Measurements from ENCODE around the gene DOCK7.

The DOCK7 gene

DNA sequence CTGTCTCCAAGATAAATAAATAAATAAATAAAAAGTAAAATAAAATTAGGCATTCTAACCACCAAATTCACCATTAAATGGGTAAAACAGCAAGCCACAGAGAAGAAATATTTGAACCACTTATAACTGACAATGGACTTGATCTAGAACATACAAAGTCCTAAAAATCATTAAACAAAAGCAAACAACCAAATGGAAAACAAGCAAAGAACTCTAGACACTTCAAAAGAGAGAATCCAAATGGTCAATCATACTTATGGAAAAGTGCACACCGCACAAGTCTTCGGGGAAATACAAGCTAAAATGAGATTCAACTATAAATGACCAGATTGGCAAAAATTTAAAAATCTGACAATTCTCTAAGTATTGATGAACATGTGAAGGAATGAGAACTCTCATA, 164.3 kb downstream of the DOCK7 start:
- DNase-seq: no peak

- no peak for DNase-seq
Measured at GRCh38 chr1:62516600-62516999, 171.6 kb downstream of the DOCK7 start.

DNA sequence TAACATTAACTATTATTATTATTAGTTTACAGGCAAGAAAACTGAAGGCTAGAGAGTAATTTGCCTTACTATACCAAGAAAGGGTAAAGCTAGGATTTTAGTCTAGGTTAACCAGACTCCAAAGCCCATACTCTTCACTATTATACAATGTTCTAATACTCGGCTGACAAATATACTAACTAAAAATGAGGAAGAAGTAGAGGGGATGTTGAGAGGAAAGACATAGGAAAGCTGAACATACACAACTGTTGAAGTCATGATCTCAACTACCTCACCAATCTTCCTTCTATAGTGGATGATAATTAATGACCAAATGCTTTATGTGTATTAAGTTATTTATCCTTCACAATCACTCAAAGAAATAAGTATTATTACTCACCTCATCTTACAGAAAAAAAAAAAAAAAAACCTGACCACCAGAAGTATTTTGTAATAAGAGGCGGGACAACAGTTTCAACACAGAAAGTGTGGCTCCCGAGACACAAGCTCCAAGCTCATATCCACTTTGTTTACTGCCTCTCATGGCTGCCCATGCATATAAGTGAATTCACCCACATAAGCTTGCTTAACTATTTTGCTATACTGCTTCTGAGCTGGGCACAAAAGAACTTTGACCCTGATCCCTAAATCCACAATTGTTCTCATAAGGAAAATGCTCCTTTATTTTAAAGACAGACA, 173.3 kb downstream of the DOCK7 start:
- no peak for DNase-seq

DNA sequence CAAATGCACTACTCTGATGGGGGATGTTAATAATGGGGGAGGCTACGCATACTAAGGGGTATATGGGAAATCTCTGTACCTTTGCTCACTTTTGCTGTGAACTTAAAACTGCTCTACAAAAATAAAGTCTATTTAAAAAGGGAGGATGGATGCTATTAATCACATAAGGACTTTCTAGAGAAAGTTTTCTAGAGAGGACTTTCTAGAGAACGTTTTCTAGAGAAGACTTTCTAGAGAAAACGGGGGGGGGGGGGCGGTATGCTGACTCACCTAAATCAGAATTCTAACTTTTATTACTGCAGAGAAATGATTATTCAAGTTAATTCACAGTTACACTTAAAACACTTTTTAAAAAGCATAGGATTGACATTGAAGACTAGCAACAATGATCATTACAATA, 175.2 kb downstream of the DOCK7 start:
- no peak for DNase-seq

- no peak for DNase-seq
Measured at GRCh38 chr1:62509028-62509427, 179.2 kb downstream of the DOCK7 start.

- DNase-seq: no peak
Measured at GRCh38 chr1:62508187-62508758, 179.9 kb downstream of the DOCK7 start.

- DNase-seq: no peak
Measured at GRCh38 chr1:62500210-62500609, 188.0 kb downstream of the DOCK7 start.

- no peak for DNase-seq
Measured at GRCh38 chr1:62494137-62494536, 194.0 kb downstream of the DOCK7 start.

GRCh38 chr1:62493656-62494055, 194.5 kb downstream of the DOCK7 start:
- no peak for DNase-seq

DNA sequence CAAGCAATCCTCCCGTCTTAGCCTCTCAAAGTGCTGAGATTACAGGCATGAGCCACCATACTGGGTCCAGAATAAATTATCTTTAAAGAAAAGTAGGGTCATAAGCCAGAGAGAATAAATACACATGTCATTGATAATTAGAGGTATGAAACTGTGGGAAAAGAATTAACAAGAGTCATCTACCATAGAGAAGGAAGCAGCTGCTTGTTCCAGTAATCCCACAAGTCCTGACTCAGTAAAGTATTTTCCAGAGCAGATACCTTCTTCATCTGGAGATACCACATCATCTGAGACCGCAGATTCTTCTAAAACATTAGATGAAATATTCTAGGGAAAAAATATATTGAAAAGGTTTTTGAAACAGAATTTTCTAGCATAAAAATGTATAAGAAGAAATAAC, 195.7 kb downstream of the DOCK7 start:
- DNase-seq: no peak

DNA sequence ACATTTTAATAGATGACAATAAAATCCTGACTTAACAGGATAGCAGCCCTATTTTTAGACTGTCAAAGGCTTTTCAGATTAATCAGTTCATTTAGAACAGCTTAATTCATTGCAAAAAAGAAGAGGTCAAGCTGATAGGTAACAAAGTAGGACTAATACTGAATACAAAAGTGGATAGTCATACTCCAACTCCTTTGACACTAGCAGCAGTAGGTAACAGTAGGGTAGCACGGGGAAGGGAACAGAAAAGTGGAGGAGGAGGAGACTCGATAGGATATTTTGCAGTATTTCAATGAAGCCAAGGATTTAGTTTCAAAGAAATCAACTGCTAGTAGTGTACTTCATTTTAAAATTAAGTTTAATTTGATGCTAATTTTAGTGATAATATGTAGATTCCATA, 200.2 kb downstream of the DOCK7 start:
- DNase-seq: no peak

- DNase-seq: no peak
Measured at GRCh38 chr1:62484824-62485468, 203.2 kb downstream of the DOCK7 start.

GRCh38 chr1:62481681-62482080, 206.5 kb downstream of the DOCK7 start:
- no peak for DNase-seq

DNA sequence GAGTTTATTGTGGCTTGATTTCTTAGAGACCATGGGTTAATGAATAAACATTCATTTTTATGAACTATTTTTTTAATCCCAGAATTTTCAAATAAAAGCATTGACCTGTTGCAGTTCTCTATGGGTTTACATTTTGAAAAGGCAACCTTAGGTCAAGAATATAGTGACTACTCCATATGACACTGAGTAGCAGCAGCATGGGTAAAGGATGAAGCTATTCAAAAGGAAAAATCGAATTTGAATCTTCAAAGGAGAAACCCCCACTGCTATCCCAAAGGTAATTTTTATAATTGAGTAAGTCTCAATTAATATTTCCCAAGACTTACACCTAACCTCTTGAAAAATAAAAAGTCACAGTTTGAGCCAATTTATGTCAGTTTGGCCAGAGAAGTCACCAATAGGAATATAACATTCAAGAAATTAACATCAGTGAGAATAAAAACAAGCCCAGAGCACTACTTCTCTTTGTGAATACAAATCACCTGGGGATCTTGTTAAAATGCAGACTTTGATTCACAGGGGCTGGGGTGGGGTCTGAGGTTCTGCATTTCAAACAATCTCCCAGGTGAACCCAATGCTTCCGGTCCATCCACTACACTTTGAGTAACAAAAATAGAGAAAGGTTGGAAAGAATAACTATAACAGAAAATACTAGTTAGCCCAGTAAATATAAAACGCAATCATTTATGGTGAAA, 211.5 kb downstream of the DOCK7 start:
- no peak for DNase-seq

DNA sequence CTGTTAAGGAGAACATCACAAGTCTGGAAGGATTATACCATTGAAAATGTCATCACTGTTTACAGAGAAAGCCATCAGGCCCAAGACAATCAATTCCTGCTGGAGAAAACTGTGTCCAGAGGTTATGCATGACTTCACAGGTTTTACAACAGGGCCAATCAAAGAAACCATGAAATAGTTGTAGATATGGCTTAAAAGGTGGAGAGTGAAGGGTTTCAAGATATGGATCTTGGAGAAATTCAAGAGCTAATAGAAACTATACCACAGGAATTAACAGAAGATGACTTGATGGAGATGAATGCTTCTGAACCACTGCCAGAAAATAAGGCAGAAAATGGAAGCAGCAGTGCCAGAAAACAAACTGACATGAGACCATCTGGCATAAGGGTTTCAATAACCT, 221.1 kb downstream of the DOCK7 start:
- no peak for DNase-seq

DNA sequence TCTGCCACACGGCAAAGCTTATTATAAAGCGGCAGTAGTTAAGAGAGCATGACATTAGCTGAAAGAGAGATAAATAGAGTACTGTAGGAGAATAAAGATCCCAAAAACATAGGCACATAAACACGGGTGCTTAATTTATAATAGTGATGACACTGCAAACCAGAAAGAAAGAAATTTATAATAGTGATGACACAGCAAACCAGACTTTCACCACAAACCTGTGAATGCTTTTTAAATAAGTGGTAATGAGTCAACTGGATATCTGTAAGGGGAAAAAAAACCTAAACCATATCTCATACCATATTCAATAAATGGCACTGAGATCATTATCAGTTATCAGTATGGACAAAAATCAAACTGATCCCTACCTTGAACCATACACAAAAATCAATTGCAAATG, 225.8 kb downstream of the DOCK7 start:
- DNase-seq: no peak

GRCh38 chr1:62457955-62458354, 230.2 kb downstream of the DOCK7 start:
- no peak for DNase-seq

- no peak for DNase-seq
Measured at GRCh38 chr1:62452951-62453350, 235.2 kb downstream of the DOCK7 start.

- DNase-seq: no peak
Measured at GRCh38 chr1:62450301-62450700, 237.9 kb downstream of the DOCK7 start.

DNA sequence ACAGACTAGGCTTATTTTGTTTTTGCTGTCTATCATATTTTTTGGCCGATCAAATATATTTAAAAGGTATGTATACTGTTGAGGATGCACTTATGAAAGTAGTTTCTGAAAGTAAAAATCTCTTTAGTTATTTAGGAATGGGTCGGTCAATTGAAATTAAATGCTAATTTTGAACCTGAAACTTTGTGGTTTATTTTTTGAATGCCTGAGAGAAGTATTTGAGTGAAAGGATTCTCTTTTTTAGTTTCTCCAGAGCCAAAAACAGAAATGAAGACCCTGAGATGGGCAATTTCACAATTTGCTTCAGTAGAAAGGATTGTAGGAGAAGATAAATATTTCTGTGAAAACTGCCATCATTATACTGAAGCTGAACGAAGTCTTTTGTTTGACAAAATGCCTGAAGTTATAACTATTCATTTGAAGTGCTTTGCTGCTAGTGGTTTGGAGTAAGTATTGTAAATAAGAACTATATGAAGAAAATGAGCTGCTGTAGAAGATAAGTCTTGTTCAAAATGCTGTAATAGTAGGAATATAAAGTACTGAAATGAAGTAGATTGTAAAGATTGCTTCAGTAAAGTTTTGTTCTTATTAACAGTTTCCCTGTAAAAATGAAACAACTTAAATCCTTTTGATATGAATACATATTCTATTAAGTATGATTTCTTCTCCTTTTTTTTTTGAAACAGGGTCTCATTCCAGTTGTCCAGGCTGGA, 239.8 kb downstream of the DOCK7 start:
- DNase-seq: no peak

DNA sequence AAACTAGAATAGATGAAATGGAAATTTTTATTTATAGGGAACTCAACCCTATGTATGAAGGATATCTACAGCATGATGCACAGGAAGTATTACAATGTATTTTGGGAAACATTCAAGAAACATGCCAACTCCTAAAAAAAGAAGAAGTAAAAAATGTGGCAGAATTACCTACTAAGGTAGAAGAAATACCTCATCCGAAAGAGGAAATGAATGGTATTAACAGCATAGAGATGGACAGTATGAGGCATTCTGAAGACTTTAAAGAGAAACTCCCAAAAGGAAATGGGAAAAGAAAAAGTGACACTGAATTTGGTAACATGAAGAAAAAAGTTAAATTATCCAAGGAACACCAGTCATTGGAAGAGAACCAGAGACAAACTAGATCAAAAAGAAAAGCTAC, 243.5 kb downstream of the DOCK7 start:
- no peak for DNase-seq

DNA sequence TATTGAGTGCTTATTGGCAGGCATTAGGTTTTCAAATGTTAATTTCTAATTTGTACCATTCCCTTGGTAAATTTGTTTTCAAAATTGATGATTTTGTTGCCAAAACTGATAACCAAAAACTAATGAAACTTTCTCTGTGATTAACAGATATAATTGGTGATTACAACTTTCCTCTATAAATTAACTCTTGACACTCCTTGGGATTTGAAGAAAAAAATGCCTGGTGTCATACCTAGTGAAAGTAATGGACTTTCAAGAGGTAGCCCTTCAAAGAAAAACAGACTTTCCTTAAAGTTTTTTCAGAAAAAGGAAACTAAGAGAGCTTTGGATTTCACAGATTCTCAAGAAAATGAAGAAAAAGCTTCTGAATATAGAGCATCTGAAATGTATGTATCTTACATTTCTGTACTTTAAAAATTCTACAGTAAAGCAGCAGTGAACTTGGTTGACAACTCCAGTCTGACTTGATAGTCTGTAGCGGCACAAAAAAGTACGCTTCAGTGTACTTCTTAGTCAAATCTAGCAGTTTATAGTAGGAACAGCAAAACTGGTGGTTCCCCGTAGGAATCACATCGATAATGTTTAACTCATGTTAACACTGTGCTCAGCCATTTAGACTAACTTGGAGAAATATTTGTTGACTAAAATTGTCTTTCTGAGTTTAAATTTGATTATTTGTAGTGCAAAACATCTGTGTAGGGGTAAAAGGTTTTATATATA, 248.4 kb downstream of the DOCK7 start:
- DNase-seq: no peak

- DNase-seq: no peak
Measured at GRCh38 chr1:62438163-62438562, 250.0 kb downstream of the DOCK7 start.

Data from cortex of kidney (tissue), 1 donor.